T-helper 9 cell (primary cell): ENCODE results near the gene KIF27.
"Not testable (repeated sequence)": the region's sequence is repeated elsewhere in the genome, so short reads cannot be mapped to it uniquely, and the experiment has no call there.

Experiments used
- DNase-seq: peaks from one replicate; pipeline ENCODE4 v3.0.0-alpha.2; 2020

Gene KIF27

DNA sequence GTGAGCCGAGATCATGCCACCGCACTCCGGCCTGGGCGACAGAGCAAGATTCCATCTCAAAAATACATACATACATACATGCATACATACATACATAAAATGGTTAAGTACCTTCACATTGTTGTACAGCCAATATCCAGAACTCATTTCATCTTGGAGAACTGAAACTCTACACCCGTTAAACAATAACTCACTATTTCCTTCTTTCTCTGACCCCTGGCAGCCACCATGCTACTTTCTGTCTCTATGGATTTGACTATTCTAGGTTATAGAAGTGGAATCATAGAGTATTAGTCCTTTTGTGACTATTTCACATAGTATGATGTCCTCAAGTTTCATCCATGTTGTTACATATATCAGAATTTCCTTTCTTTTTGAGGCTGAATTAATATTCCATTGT, 9.6 kb upstream of the KIF27 start:
- DNase-seq: no peak

DNA sequence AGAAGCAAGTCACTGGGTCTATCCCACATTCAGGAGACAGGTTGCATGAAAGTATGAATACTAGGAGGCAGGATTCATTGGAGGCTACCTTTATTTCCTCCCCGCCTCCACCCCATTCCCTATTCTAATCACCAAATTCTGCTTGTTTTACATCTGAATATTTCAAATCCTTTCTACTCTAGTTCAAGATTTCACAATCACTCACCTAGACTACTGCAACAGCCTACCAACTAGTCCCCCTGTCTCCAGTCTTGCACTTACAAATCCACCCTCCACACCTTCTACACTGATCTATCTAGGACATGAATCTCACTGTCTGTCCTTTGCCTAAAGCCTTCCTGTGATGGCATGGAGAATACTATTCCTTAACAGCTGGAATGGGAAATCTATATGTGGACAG, 6.4 kb upstream of the KIF27 start:
- DNase-seq: no peak

DNA sequence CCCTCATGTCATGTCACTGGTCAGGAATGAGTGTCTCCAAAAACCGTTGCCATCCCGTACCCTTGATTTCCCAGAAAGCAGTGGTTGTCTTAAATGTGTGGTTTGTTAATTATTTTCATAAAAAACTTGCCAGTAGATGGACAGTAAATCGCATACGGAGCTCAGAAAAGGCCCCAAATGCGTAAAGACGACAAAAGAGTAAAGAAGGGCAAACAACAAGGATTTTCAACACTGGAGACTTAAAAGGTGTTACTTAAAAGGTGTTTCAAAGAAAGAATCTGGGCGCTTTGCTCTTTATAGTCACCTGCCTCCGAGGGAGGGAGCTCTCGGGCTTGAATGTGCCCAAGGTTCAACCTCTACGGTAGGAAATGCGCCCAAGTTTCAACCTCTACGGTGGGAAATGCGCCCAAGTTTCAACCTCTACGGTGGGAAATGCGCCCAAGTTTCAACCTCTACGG, 734 bp downstream of the KIF27 start:
- DNase-seq: no peak

DNA sequence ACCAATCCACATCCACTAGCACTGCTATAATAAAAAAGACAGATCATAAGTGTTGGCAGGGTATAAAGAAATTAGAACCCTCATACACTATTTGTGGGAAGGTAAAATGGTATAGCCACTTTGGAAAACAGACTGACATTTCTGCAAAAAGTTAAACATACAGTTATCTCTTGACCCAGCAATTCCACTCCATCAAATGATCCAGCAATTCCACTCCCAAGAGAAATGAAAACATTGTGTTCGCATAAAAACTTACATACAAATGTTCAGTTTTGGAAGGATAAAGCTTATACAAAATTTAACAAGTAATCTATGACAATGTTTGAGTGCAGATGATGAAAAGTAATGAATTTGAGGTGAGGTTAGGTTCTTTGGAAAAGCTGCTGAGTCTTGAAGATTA, 2.1 kb downstream of the KIF27 start:
- DNase-seq: no peak

DNA sequence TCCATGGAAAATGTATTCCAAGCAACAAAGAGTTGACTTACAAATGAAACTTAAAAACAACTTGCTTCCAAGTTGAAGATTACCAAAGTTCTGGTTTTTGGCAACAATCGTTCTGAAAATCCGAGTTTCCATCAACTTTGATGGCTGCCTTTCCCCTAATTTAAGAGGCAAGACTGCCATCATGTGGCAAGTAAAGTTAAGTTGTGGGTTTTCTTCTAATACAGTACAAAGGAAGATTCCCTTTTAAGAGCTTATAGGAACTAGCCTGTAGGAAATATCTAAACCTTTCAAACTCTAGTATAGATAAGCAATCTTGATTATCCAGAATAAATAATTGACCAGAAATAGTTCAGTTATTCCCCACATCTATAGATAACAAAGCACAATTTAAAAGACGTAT, 9.0 kb downstream of the KIF27 start:
- not testable (repeated sequence) for DNase-seq

DNA sequence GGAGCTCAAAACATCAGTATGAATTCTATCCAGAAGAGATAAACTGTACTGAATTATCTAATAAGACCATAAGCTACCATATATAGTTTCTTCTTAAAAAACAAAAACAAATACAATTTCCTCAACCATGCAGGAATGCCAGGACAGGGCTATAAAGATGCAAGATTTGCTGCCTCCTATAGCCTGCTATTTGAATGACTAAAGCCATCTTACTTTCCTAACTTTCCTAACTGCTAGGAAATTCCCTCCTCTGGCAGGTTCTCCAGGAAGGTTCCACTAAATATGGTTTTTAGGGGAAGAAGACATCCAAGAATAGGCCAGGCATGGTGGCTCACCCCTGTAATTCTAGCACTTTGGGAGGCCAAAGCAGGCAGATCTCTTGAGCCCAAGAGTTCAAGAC, 15.1 kb downstream of the KIF27 start:
- no peak for DNase-seq

DNA sequence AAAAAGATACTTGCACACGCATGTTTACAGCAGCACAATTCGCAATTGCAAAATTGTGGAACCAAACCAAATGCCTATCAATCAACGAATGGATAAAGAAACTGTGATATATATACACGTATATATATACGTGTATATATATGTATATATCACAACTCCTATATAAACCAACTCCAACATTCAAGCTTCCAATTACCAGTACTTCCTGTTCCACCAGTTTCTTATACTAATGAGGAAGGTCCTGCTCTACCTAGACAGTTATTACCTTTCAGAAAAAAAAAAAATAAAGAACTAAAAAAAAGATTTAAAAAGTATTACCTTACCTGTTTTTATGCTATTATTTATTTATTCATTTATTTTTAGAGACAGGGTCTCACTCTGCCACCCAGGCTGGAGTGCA, 20.6 kb downstream of the KIF27 start:
- not testable (repeated sequence) for DNase-seq

DNA sequence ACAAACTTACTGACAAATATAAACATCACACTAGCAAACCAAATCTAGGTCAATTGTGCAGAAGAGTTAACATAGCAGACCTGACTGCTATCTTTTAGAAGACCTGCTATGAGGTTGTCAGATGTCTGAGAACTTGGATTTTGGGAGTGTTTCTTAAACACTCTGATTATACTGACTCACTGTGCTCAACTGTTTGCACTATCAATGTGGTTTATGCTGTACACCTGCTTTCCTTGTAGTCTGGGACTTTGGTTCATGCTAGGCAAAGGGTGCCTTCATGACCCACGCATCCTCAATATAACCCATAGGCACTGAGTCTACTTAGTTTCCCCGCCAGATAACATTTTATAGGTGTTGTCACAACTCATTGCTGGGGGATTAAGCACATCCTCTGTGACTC, 26.9 kb downstream of the KIF27 start:
- not testable (repeated sequence) for DNase-seq

DNA sequence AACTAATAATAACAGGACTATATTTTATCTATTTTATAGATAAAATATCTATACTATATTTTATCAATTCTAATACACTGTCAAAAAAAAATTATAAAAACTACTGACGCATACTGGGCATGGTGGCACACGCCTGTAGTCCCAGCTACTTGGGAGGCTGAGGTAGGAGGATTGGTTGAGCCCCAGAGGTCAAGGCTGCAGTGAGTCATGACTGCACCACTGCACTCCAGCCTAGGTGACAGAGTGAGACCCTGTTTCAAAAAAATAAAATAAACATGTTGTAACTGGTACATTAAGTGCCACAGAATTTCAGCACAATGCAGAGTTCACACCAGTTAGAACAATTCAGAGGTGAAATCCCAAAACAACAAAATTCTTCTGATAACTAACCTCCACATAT, 34.7 kb downstream of the KIF27 start:
- not testable (repeated sequence) for DNase-seq

DNA sequence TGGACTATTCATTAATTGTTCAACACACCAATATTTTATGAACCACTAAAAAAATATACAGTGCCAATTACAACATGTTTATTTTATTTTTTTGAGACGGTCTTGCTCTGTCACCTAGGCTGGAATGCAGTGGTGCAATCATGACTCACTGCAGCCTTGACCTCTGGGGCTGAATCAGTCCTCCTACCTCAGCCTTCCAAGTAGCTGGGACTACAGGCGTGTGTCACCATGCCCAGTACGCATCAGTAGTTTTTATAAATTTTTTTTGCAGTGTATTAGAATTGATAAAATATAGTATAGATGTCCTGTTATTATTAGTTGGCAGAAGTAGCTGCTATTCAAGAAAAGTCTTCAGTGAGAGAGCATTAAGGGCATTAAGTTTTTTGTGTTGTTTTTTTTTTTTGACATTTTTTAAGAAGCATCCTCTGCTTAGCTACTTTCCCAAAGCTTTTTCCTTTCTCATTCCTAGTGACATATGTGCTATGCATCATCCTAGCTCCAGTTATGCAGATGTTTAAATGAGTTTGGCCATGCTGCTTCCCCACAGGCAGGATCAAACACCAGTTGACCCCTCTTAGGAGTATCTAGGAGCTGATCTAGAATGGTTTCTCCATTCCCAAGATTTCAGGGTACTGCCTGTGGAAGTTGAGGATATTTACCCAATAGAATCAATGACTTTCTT, 35.5 kb downstream of the KIF27 start:
- DNase-seq: not testable (repeated sequence)

DNA sequence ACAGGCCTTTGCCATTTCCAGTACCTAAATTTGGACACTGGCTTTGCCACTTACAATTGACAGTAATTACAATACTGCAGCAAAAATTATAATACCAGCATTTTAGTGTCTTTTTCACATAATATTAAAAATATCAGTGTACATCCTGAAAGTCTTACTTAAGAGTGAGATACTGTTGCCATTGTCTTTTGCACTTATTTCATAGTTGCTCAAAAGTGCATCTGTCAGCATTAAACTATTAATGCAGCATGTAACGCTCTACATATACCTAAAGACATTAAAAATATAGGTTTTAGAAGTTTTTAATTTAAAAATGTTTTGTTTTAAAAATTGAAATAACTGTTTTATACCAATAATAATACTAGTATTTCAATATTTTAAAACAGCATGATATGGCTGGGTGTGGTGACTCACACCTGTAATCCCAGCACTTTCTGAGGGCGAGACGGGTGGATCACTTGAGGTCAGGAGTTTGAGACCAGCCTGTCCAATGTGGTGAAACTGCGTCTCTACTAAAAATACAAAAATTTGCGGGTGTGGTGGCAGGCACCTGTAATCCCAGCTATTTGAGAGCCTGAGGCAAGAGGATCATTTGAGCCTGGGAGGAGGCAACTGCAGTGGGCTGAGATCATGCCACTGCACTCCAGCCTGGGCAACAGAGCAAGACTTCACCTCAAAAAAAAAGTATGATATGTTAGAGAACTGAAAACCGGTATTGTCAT, 39.4 kb downstream of the KIF27 start:
- DNase-seq: not testable (repeated sequence)

DNA sequence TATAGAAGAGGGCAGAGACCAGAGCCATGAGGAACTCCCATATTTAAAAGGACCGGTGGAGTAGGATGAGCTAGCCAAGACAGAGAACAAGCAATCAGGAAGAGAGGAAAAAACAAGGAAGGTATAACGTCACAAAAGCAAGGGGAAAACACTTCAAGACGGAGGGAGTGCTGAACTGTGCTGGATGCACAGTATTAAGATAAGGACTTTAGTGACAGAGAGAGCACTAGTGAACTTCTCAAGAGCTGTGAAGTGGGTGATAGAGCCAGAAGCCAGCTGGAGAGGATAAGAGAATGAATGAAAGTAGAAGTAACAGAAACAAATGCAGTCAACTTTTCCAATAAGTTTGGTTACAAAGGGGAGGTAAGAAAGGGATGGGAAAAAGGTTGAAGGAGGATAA, 45.7 kb downstream of the KIF27 start:
- DNase-seq: not testable (repeated sequence)

DNA sequence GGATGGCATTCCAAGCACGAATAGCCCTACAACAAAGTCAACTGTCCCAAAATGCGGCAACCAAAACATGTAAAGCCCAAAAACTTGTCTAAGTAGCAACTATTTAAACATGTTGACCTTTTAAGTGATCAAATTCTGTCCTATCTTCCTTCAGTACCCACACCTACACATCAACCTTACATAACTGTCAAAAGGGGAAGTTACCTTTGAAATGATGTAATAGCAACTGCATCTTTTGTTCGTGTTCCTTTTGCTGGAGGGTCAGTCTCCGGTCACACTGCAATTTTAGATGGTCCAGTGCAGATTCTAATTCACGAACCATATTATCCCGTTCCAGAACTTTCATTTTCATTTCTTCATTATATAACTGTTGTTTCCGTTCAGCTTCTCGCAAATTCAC, 71.3 kb downstream of the KIF27 start:
- DNase-seq: not testable (repeated sequence)

DNA sequence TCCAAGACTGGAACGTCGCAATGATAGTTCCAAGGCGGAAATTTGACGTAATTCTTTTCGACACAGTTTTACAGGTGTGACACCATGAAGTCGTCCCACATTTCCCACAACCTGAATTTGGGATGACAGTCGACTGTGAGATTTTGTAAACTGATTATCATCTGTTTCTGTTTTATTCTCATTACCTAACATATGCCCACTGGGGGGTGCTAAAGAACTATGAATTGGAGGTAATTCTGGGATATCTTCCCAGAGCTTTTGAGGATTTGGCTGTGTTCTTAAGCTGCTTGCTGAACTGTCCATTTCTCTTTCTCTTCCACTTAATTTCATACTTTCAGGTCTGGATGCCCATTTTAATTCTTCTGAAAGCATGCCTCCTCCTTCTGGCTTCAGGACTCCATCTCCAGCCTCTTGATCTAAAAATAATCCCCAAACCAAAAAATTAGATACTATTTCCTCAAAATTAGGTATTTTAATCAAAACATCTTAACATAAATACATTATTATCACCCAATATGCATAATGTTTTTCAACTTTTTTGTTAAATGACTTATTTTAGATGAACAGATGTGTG, 84.1 kb downstream of the KIF27 start:
- DNase-seq: not testable (repeated sequence)

DNA sequence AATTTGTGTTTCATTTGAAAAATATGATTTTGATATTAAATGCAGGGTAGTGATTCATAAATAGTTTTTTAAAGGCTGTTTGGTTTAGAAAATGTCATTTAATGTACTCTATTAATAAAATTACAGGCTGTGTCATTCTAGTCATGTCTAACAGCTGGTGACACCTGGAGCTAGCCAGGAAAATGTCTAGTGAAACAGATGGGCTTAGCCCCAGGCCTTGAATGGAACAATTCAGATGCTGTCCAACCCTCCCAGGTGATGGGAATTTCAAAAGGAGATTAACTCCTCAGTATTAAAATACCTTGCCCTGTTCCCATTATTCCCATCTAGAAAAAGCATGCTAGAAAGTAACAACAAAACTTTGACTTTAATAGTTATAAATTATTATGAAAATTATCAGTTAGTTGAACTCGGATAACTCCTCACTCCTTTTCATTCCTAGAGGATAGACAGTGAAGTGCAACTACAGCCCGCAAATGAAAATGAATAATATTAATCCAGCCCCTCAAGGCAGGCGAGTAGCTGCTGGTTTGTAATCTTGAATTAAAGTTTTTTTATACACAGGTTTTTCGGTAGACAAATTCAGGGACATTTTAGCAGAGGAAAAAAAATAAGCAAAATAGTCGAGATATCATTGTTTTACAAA, 90.7 kb downstream of the KIF27 start:
- DNase-seq: not testable (repeated sequence)

DNA sequence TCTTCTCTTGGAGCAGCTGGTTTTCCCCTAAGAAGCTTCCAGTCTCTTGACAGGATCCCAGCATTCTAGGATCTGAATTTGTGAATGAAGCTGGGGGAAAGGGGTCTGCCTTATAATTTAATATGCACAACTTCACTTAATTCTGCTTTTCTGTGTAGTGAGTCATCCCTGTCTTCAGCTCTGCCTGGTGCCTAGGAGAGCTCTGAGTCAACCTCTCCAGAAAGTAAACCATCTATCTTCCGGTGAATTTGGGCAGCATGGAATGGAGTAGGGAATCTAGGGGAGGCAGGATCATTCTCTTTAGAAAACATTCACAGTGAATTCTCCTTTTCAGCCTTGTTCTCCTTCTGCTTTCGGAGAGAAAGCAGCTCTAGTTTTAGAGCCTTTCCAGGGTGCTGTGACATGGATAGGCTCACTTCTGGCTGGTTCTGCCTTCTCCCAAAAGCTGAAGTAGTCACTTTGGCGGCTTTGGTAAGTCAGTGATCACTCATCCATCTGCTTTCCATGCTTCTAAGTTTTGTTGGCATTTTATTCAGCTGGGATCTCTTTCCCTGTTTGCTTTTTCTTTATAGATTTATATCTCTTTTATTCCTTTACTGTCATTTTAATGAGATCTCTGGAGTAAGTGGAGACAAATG, 96.1 kb downstream of the KIF27 start:
- DNase-seq: not testable (repeated sequence)

DNA sequence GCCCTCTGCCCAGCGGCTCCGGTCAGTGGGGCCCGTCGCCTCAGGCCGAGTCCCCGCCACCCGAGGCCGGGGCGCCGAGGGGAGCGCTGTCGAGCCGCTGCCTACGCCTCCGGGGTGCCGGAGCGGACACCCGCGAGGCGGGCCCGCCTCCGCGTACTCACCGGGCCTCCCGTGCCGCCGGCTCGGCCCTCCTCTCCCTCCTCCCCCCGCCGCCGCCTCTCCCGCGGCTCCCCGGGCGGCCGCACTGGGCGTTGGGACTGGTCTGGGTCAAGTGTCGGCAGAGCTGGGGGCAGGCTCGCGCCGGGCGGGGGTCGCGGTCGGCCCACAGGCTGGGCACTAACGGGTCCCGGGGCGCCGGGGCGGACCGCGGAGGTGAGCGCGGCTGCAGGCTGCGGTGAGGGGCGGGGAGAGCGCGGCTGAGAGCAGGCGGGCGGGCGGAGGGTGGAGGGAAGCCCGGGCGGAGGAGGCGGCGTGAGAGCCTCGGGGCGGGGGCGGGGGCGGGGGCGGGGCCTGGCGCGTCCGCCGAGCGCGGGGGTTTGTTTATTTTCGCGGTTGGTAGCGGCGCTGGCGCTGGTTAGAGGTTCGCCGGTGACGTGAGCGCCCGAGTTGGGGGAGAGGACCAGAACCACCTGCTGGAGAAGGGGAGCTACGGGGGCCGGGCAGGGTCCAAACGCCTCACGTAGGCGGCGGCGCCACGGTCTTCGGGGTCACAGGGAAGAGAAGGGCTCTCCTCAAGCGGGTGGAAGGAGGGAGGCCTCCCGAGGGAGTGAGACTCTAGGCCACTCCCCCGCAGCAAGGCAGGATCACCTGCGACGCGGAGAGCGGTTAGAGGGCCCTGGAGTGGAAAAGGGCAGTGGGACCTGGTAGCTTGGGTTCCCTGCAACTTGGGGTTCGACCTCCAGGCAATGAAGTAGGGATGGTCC, 103.6 kb downstream of the KIF27 start, which contains the start of gene GKAP1:
GKAP1 (minus strand) TSS at position 414 of the 923 bp plus-strand sequence. CDS start 11,252 bp downstream, outside the sequence.
- DNase-seq: peak; percentile 77

DNA sequence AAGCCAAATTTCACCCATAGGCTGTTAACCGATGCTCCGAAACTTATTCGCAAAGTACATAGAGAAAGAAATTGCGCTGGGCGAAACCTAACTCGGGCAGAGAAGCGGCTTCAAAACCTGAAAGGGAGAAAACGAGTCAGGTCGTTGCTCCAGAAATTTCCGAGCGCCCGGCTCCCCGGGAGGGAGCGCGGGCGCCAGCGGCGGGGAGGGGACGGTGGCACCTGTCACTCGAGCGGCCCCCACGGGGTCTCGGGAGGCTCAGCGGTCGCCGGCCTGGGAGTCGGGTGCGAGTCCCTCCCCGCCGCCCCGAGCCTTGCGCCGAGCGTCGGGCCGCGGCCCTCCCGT, 104.2 kb downstream of the KIF27 start:
- DNase-seq: not testable (repeated sequence)

DNA sequence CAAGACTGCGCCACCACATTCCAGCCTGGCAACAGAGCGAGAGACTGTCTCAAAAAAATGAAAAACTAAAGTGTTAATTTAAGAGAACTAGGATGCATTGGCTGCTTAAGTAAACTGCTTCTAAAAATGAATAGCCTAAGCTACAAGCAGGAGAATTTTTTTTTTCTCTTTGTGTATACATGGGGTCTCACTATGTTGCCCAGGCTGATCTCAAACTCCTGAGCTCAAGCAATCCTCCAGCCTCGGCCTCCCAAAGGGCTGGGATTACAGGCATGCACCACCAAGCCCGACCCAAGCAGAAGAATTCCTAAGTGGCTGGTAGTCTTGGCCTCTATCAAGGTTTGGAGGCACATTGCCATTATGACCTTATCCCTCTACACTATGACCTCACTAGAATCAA, 106.1 kb downstream of the KIF27 start:
- DNase-seq: not testable (repeated sequence)

DNA sequence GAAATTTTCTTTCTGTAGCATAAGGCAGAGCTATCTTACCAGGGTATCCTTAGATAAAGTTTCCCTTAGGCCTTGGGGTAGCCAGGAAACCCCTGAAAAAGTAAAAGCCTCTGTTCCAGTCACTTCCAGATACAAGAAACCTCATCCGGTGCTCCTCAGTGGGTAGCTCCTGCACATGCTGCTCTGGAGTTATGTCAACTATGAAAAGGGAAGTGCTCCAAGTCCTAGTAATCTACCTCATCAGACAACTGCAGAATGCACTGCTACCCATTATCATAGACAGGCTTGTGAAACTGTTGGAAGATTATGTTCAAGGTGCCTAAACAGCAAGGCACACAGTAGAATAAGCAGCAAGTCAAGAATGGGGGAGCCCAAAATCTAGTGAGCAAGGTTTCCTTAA, 112.0 kb downstream of the KIF27 start:
- not testable (repeated sequence) for DNase-seq

DNA sequence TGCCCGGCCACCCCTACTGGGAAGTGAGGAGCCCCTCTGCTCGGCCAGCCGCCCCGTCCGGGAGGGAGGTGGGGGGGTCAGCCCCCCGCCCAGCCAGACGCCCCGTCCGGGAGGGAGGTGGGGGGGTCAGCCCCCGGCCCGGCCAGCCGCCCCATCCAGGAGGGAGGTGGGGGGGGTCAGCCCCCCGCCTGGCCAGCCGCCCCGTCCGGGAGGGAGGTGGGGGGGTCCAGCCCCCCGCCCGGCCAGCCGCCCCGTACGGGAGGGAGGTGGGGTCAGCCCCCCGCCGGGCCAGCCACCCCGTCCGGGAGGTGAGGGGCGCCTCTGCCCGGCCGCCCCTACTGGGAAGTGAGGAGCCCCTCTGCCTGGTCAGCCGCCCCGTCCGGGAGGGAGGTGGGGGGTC, 116.8 kb downstream of the KIF27 start:
- not testable (repeated sequence) for DNase-seq

DNA sequence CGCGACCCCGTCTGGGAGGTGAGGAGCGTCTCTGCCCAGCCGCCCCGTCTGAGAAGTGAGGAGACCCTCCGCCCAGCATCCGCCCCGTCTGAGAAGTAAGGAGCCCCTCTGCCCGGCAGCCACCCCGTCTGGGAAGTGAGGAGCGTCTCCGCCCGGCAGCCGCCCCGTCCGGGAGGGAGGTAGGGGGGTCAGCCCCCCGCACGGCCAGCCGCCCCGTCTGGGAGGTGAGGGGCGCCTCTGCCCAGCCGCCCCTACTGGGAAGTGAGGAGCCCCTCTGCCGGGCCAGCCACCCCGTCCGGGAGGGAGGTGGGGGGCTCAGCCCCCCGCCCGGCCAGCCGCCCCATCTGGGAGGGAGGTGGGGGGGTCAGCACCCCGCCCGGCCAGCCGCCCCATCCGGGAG, 117.3 kb downstream of the KIF27 start:
- DNase-seq: not testable (repeated sequence)
